Calu3 (cell line): ENCODE data around the gene INCA1. TPM values are rescaled to one million over a fixed set of nuclear protein-coding genes. Genes with fewer than 3 reads are reported as not detected.

ENCODE experiments used
- BruUV-seq: library from RNA; stranded (reverse); fragments of 400-500 nt; replicated peaks from 2 replicates; lab custom pipeline; 2021; lab: Mats Ljungman, UMichigan
- CTCF ChIA-PET: fragments of 300-600 bp; sonication (Branson Sonifier 250); formaldehyde crosslinking; loops from one replicate; lab custom pipeline; 2022; ENCODE audit warnings: antibody characterized with exemption; lab: Charles Lee
- DNase-seq: peaks from one replicate; pipeline ENCODE4 v3.0.0; 2022
- H3K27ac Mint-ChIP-seq: one replicate; pipeline ENCODE4 v1.8.0; 2022; ENCODE audit warnings: mixed read lengths; ENCODE audit not compliant: unreplicated experiment
- H3K27me3 Mint-ChIP-seq: one replicate; pipeline ENCODE4 v1.8.0; 2022; ENCODE audit warnings: mixed read lengths; ENCODE audit not compliant: unreplicated experiment
- H3K36me3 Mint-ChIP-seq: one replicate; pipeline ENCODE4 v1.8.0; 2022; ENCODE audit warnings: mild to moderate bottlenecking, moderate library complexity, mixed read lengths; ENCODE audit not compliant: insufficient read depth, unreplicated experiment
- H3K4me1 Mint-ChIP-seq: one replicate; pipeline ENCODE4 v1.8.0; 2022; ENCODE audit warnings: mild to moderate bottlenecking, low read depth, mixed read lengths; ENCODE audit not compliant: unreplicated experiment
- H3K4me3 Mint-ChIP-seq: one replicate; pipeline ENCODE4 v1.8.0; 2022; ENCODE audit warnings: mild to moderate bottlenecking, low read depth, moderate library complexity, mixed read lengths; ENCODE audit not compliant: unreplicated experiment
- H3K9me3 Mint-ChIP-seq: one replicate; pipeline ENCODE4 v1.8.0; 2022; ENCODE audit warnings: low read depth, mixed read lengths; ENCODE audit not compliant: unreplicated experiment
- CTCF ChIP-seq: fragments of 200-600 bp; IDR thresholded peaks from one replicate; pipeline ENCODE4 v1.8.0; 2022; ENCODE audit warnings: antibody characterized with exemption; ENCODE audit not compliant: unreplicated experiment
- intact Hi-C: fragments of 100-400 bp; cut with micrococcal nuclease; formaldehyde crosslinking; loops from one replicate; pipeline ENCODE4 v1.10.0; 2022; ENCODE audit not compliant: unreplicated experiment
- total RNA-seq: library from RNA; stranded (reverse); gene quantifications from 2 replicates; pipeline ENCODE4 v1.2.3, GENCODE V29; 2022

INCA1 gene
- total RNA-seq, 1 experiment from 2014 or later = 0.54 TPM

GRCh38 chr17:4941319-4941610, 56.1 kb downstream of the INCA1 start:
- TF ChIP-seq CTCF = no peak
- CTCF ChIA-PET = no interaction called here
- BruUV-seq = no TSS peak
- no peak for DNase-seq
- peaks cover 68% of the 10 kb centered on the region for H3K36me3 Mint-ChIP-seq
- peak overlapping the region; percentile 91 for H3K4me3 Mint-ChIP-seq
- no peaks in the 10 kb centered on the region for H3K9me3 Mint-ChIP-seq
- peak overlapping the region; percentile 98 for H3K27ac Mint-ChIP-seq
- intact Hi-C loops = no loop called here
- no peaks in the 10 kb centered on the region for H3K27me3 Mint-ChIP-seq
- peaks cover 31% of the 10 kb centered on the region for H3K4me1 Mint-ChIP-seq

GRCh38 chr17:4940555-4941318, 56.6 kb downstream of the INCA1 start:
- CTCF ChIA-PET = interaction anchor here (1.6 kb wide), 2 partner anchors 27 to 31 kb away, joined by 7 to 10 read pairs; partner anchors contain the start of gene SPAG7
- DNase-seq = peak; percentile 66
- Mint-ChIP-seq H3K9me3 (no peaks in the 10 kb centered on the region), H3K27ac (peak overlapping the region; percentile 98), H3K27me3 (no peaks in the 10 kb centered on the region), H3K4me1 (peaks cover 29% of the 10 kb centered on the region), H3K36me3 (peaks cover 64% of the 10 kb centered on the region), H3K4me3 (peak overlapping the region; percentile 91)
- TF ChIP-seq CTCF = no peak
- intact Hi-C loops = no loop called here
- TSS peak; percentile 84 for BruUV-seq

GRCh38 chr17:4939796-4940554, 57.3 kb downstream of the INCA1 start, which contains the start of the genes RNF167 and SLC25A11:
Gene RNF167, plus strand, starts transcription at chr17:4940268. Its CDS starts 642 bp downstream, at chr17:4940910.
Gene SLC25A11, minus strand, starts transcription at chr17:4940046. Its CDS starts 136 bp downstream, at chr17:4939910.
- intact Hi-C loops = no loop called here
- no TSS peak for BruUV-seq
- Mint-ChIP-seq H3K9me3 (no peaks in the 10 kb centered on the region), H3K4me3 (peak within 1 kb of the TSS; percentile 91), H3K36me3 (peaks cover 57% of the 10 kb centered on the region), H3K27ac (peak within 1 kb of the TSS; percentile 98), H3K4me1 (peaks cover 22% of the 10 kb centered on the region), H3K27me3 (no peaks in the 10 kb centered on the region)
- CTCF ChIA-PET = interaction anchor here (1.6 kb wide), 2 partner anchors 27 to 31 kb away, joined by 7 to 10 read pairs; partner anchors contain the start of gene SPAG7
- no peak for TF ChIP-seq CTCF
- DNase-seq = peak; percentile 91

- CTCF ChIA-PET = interaction anchor here (1.6 kb wide), 2 partner anchors 28 to 30 kb away, joined by 7 to 10 read pairs; partner anchors contain the start of gene SPAG7
- H3K9me3 Mint-ChIP-seq = no peaks in the 10 kb centered on the region
- intact Hi-C loops = no loop called here
- H3K27ac Mint-ChIP-seq = no peak overlapping the region
- H3K4me1 Mint-ChIP-seq = peaks cover 19% of the 10 kb centered on the region
- peak; percentile 3 for DNase-seq
- BruUV-seq = no TSS peak
- H3K27me3 Mint-ChIP-seq = no peaks in the 10 kb centered on the region
- peak overlapping the region; percentile 91 for H3K4me3 Mint-ChIP-seq
- no peak for TF ChIP-seq CTCF
- peaks cover 53% of the 10 kb centered on the region for H3K36me3 Mint-ChIP-seq
Measured at GRCh38 chr17:4939546-4939795, 57.9 kb downstream of the INCA1 start.
